H1 (cell line): ENCODE data around the gene DIPK1A. TPM values are rescaled to one million over a fixed set of nuclear protein-coding genes. Genes with fewer than 3 reads are reported as not detected.

ENCODE experiments used
- CTCF ChIA-PET: fragments of 300-600 bp; sonication (Branson Sonifier 250); formaldehyde crosslinking; loops from one replicate; lab custom pipeline; 2021; ENCODE audit not compliant: partially characterized antibody; lab: Charles Lee
- POLR2A ChIA-PET: fragments of 300-600 bp; sonication (Branson Sonifier 250); formaldehyde crosslinking; loops from one replicate; lab custom pipeline; 2021; ENCODE audit warnings: inconsistent platforms; ENCODE audit not compliant: partially characterized antibody; lab: Charles Lee
- DNase-seq, 2 experiments: peaks; one replicate each; pipeline versions ENCODE4 v3.0.0 to v3.0.0-alpha.2; 2010 to 2022; ENCODE audit warnings: low spot score in 2 of 2, low read depth in 1 of 2, mixed read lengths in 1 of 2
- FAIRE-seq: peaks from 2 replicates; lab custom pipeline; 2011; peaks lifted over from hg19 to GRCh38; lab: Jason Lieb, UNC
- H2AFZ ChIP-seq: 2 replicates; pipeline ENCODE4 v1.8.1; 2012; ENCODE audit warnings: low read length, inconsistent platforms
- H2AK5ac ChIP-seq: 2 replicates; pipeline ENCODE4 v1.6.1; 2013; ENCODE audit warnings: low read depth, low read length
- H2BK120ac ChIP-seq: replicated peaks from 2 replicates; pipeline ENCODE3; 2013; ENCODE audit warnings: low read depth, low read length, inconsistent platforms
- H2BK12ac ChIP-seq: 2 replicates; pipeline ENCODE4 v1.6.1; 2013; ENCODE audit warnings: low read depth, low read length
- H2BK15ac ChIP-seq: 2 replicates; pipeline ENCODE4 v1.6.1; 2013; ENCODE audit warnings: low read length
- H2BK20ac ChIP-seq: 2 replicates; pipeline ENCODE4 v1.6.1; 2013; ENCODE audit warnings: low read length
- H2BK5ac ChIP-seq: 2 replicates; pipeline ENCODE4 v1.6.1; 2013; ENCODE audit warnings: low read depth, low read length
- H3K14ac ChIP-seq: 2 replicates; pipeline ENCODE4 v1.6.1; 2013; ENCODE audit warnings: inconsistent platforms; ENCODE audit not compliant: insufficient read length
- H3K18ac ChIP-seq: 2 replicates; pipeline ENCODE4 v1.6.1; 2013; ENCODE audit warnings: low read length; ENCODE audit errors: extremely low read depth
- H3K23ac ChIP-seq: 2 replicates; pipeline ENCODE4 v1.6.1; 2013; ENCODE audit warnings: inconsistent platforms; ENCODE audit not compliant: insufficient read length
- H3K23me2 ChIP-seq: 2 replicates; pipeline ENCODE4 v1.6.1; 2013; ENCODE audit warnings: low read depth, low read length
- H3K27ac ChIP-seq: 2 replicates; pipeline ENCODE4 v1.6.1; 2011; ENCODE audit warnings: low read depth, low read length, inconsistent platforms
- H3K27me3 ChIP-seq, 4 experiments: replicated peaks in 1 of 4; 1 replicate in 1 of 4; 2 replicates in 3 of 4; pipeline versions ENCODE4 v1.6.1 to v1.8.1; 2011 to 2013; ENCODE audit warnings: low read length in 3 of 4, mild to moderate bottlenecking in 3 of 4, inconsistent platforms in 2 of 4, mixed read lengths in 2 of 4, moderate library complexity in 1 of 4; ENCODE audit not compliant: control insufficient read depth in 3 of 4, insufficient read depth in 3 of 4; ENCODE audit errors: extremely low read depth in 1 of 4
- H3K36me3 ChIP-seq, 4 experiments: 2 replicates each; pipeline versions ENCODE4 v1.6.1 to v1.8.1; 2011 to 2013; ENCODE audit warnings: mild to moderate bottlenecking in 4 of 4, low read length in 3 of 4, moderate library complexity in 2 of 4, control low read depth in 1 of 4, inconsistent platforms in 1 of 4; ENCODE audit not compliant: insufficient read depth in 4 of 4, control insufficient read depth in 2 of 4
- H3K4ac ChIP-seq: replicated peaks from 2 replicates; pipeline ENCODE3; 2013; ENCODE audit warnings: low read length, low read depth, mixed read lengths, inconsistent platforms; ENCODE audit not compliant: insufficient read length
- H3K4me1 ChIP-seq, 4 experiments: replicated peaks in 1 of 4; 1 replicate in 1 of 4; 2 replicates in 3 of 4; pipeline versions ENCODE4 v1.6.1 to v1.8.1; 2011 to 2013; ENCODE audit warnings: low read length in 3 of 4, inconsistent platforms in 2 of 4, mixed read lengths in 1 of 4; ENCODE audit not compliant: insufficient read depth in 4 of 4, control insufficient read depth in 3 of 4
- H3K4me2 ChIP-seq, 2 experiments: 2 replicates each; pipeline versions ENCODE4 v1.6.1 to v1.8.1; 2011 to 2013; ENCODE audit warnings: low read depth in 2 of 2, low read length in 2 of 2, control low read depth in 1 of 2, inconsistent platforms in 1 of 2, mild to moderate bottlenecking in 1 of 2; ENCODE audit not compliant: insufficient read depth in 1 of 2
- H3K4me3 ChIP-seq, 4 experiments: fragments of 200-600, 300-600 bp in 1 of 4; sonication (generic), shearing (Covaris generic), sonication (Bioruptor Twin) in 1 of 4; 2 replicates each; pipeline versions ENCODE4 v1.5.1 to v1.8.1; 2011 to 2016; ENCODE audit warnings: low read length in 4 of 4, low read depth in 3 of 4, control low read depth in 2 of 4, inconsistent platforms in 2 of 4, mild to moderate bottlenecking in 2 of 4, mixed read lengths in 1 of 4, moderate library complexity in 1 of 4; ENCODE audit not compliant: insufficient read depth in 2 of 4; ENCODE audit errors: extremely low read depth in 1 of 4
- H3K56ac ChIP-seq: replicated peaks from 2 replicates; pipeline ENCODE3; 2013; ENCODE audit warnings: low read depth, mild to moderate bottlenecking, mixed read lengths, low read length, inconsistent platforms; ENCODE audit not compliant: insufficient read length
- H3K79me1 ChIP-seq: 2 replicates; pipeline ENCODE4 v1.6.1; 2013; ENCODE audit warnings: low read depth, low read length, control low read depth
- H3K79me2 ChIP-seq, 2 experiments: 2 replicates each; pipeline versions ENCODE4 v1.6.1 to v1.8.1; 2012 to 2013; ENCODE audit warnings: low read length in 2 of 2, mild to moderate bottlenecking in 2 of 2, inconsistent platforms in 1 of 2; ENCODE audit not compliant: insufficient read depth in 2 of 2, control insufficient read depth in 1 of 2
- H3K9ac ChIP-seq, 4 experiments: replicated peaks in 1 of 4; 1 replicate in 1 of 4; 2 replicates in 3 of 4; pipeline versions ENCODE4 v1.6.1 to v1.8.1; 2011 to 2013; ENCODE audit warnings: low read depth in 3 of 4, low read length in 3 of 4, control low read depth in 2 of 4, mild to moderate bottlenecking in 2 of 4, moderate library complexity in 2 of 4, inconsistent platforms in 1 of 4; ENCODE audit errors: extremely low read depth in 1 of 4
- H3K9me3 ChIP-seq, 2 experiments: 2 replicates each; pipeline versions ENCODE4 v1.6.1 to v1.8.1; 2012 to 2013; ENCODE audit warnings: mild to moderate bottlenecking in 2 of 2, moderate library complexity in 2 of 2, control low read depth in 1 of 2, inconsistent platforms in 1 of 2, low read depth in 1 of 2, low read length in 1 of 2, mixed read lengths in 1 of 2; ENCODE audit not compliant: insufficient read depth in 2 of 2
- H4K20me1 ChIP-seq, 2 experiments: replicated peaks in 1 of 2; 2 replicates each; pipeline versions ENCODE3 to v1.8.1; 2011 to 2013; ENCODE audit warnings: inconsistent platforms in 2 of 2, low read length in 2 of 2, mild to moderate bottlenecking in 1 of 2; ENCODE audit not compliant: insufficient read depth in 2 of 2, control insufficient read depth in 1 of 2
- H4K5ac ChIP-seq: 2 replicates; pipeline ENCODE4 v1.6.1; 2013; ENCODE audit warnings: low read length, low read depth, mixed read lengths, inconsistent platforms; ENCODE audit not compliant: insufficient read length
- H4K8ac ChIP-seq: 2 replicates; pipeline ENCODE4 v1.8.0; 2013; ENCODE audit warnings: mild to moderate bottlenecking, moderate library complexity, low read length, inconsistent platforms; ENCODE audit not compliant: insufficient read depth; ENCODE audit errors: extremely low read depth
- H4K91ac ChIP-seq: replicated peaks from 2 replicates; pipeline ENCODE3; 2013; ENCODE audit warnings: low read length, mixed read lengths, inconsistent platforms; ENCODE audit not compliant: insufficient read length
- CHD1 ChIP-seq: IDR thresholded peaks from 2 replicates; pipeline ENCODE4 v1.6.1; 2012; ENCODE audit warnings: low read depth, low read length, improper control_type of control experiment
- CHD2 ChIP-seq: IDR thresholded peaks from 2 replicates; pipeline ENCODE4 v1.6.1; 2012; ENCODE audit warnings: low read length, improper control_type of control experiment
- CREB1 ChIP-seq: IDR thresholded peaks from 2 replicates; pipeline ENCODE4 v1.6.1; 2012; ENCODE audit warnings: inconsistent platforms
- CTBP2 ChIP-seq: IDR thresholded peaks from 2 replicates; pipeline ENCODE4 v1.7.0; 2011; ENCODE audit warnings: borderline replicate concordance, mild to moderate bottlenecking, moderate library complexity, mixed read lengths, low read length; ENCODE audit not compliant: insufficient read depth, insufficient read length
- E2F6 ChIP-seq: IDR thresholded peaks from 2 replicates; pipeline ENCODE4 v1.6.1; 2012; ENCODE audit warnings: inconsistent platforms
- EZH2 ChIP-seq: fragments of 200-600 bp; sonication (generic); IDR thresholded peaks from 2 replicates; pipeline ENCODE4 v1.7.1; 2012; ENCODE audit warnings: low read depth, mild to moderate bottlenecking, moderate library complexity, low read length, inconsistent platforms; ENCODE audit not compliant: severe bottlenecking
- HDAC6 ChIP-seq: IDR thresholded peaks from one replicate; pipeline ENCODE4 v1.7.1; 2012; ENCODE audit warnings: low read depth, mild to moderate bottlenecking, inconsistent platforms, low read length, moderate library complexity
- POLR2A ChIP-seq, 2 experiments: IDR thresholded peaks; 1 replicate in 1 of 2; 2 replicates in 1 of 2; pipeline ENCODE4 v1.6.1; 2011; ENCODE audit warnings: low read depth in 2 of 2, low read length in 2 of 2, mild to moderate bottlenecking in 2 of 2; ENCODE audit errors: control extremely low read depth in 1 of 2
- RBBP5 ChIP-seq: IDR thresholded peaks from 2 replicates; pipeline ENCODE4 v1.7.1; 2012; ENCODE audit warnings: low read depth, mild to moderate bottlenecking, inconsistent platforms, low read length, moderate library complexity, borderline replicate concordance
- SAP30 ChIP-seq: fragments of 300-600 bp; sonication (generic); IDR thresholded peaks from 2 replicates; pipeline ENCODE4 v1.7.1; 2012; ENCODE audit warnings: low read length, moderate library complexity, mild to moderate bottlenecking, inconsistent platforms; ENCODE audit not compliant: insufficient read depth, insufficient replicate concordance
- TAF1 ChIP-seq: IDR thresholded peaks from 2 replicates; pipeline ENCODE4 v1.6.1; 2011; ENCODE audit warnings: mild to moderate bottlenecking, low read depth, low read length
- TEAD4 ChIP-seq: IDR thresholded peaks from 2 replicates; pipeline ENCODE4 v1.6.1; 2012; ENCODE audit warnings: low read depth, low read length, inconsistent platforms, mixed read lengths
- WGBS, 2 experiments: shearing (Covaris generic) in 1 of 2; methylation state at CpG; one replicate each; pipeline versions ENCODE4 v1.1.6 to v1.1.7; 2013 to 2015; ENCODE audit warnings: low lambda C conversion rate in 2 of 2, mixed read lengths in 2 of 2, inconsistent platforms in 1 of 2, low coverage in 1 of 2, missing lambda C conversion rate in 1 of 2; ENCODE audit not compliant: insufficient replicate concordance in 2 of 2, insufficient coverage in 1 of 2, insufficient read length in 1 of 2; ENCODE audit errors: extremely low coverage in 1 of 2, missing lambda C conversion rate in 1 of 2; 5-methylcytosine and 5-hydroxymethylcytosine counted together
- polyA plus RNA-seq, 7 experiments: library from polyadenylated mRNA; depleted of rRNA in 3 of 7; stranded (reverse) in 5 of 7; unstranded in 2 of 7; fragments of >200 nt in 5 of 7; fragments of 200-250 nt in 2 of 7; gene quantifications; 1 replicate in 5 of 7; 2 replicates in 1 of 7; 4 replicates in 1 of 7; pipeline versions ENCODE4 v1.2.1 to v1.2.3, GENCODE V29; 2011 to 2013; ENCODE audit warnings: missing spikeins in 2 of 7, mixed read lengths in 2 of 7
- total RNA-seq: library from RNA; stranded (reverse); fragmentation: NEBNext Ultra II Directional; extraction: Animal tissue kit (Norgen Biotek cat#: 25700); gene quantifications from 2 replicates; pipeline ENCODE4 v1.2.1, GENCODE V29; 2021
- TF ChIP-seq, protein P1 (sequence below): IDR thresholded peaks from 2 replicates; pipeline ENCODE4 v1.6.1; 2011; ENCODE audit warnings: low read length, improper control_type of control experiment

Gene DIPK1A
- total and polyA plus RNA-seq, 2 of the 8 experiments (the other 6 are each of a cell fraction or from before 2014, with no cell fraction given), result 2.5 to 5.0 TPM

DNA sequence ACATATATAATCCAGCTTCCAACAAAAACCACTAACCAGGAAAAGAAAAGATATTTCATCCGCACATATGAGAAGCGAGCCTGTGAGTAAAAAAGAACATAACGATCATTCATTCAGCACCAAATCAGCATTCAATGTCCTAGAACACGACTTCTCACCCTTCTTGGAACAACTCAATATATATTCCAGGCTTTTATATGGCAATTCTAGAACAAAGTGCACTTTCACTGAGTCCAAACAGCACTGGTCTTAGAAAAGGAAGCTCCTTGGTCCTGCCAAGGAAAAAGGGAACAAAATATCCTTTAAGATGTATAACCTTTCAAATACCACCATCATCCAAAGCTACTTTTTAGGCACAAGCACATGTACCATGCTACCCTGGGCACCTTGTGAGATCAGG is 84.9 kb downstream of the DIPK1A start:
- Histone ChIP-seq H2AK5ac (no peak overlapping the region), H3K14ac (no peak overlapping the region), H2BK120ac (no peak overlapping the region), H3K4me3 (no peak overlapping the region), H3K79me2 (no peaks in the 10 kb centered on the region), H3K9me3 (0 out of 4 replicates have a peak, but pooled peaks cover 0 to 6% of the 10 kb centered on the region in 2 experiments), H2AFZ (no peak overlapping the region), H2BK15ac (no peak overlapping the region), H2BK12ac (no peak overlapping the region), H3K9ac (no peak overlapping the region), H3K79me1 (no peaks in the 10 kb centered on the region), H3K4me1 (no peaks in the 10 kb centered on the region; a peak in 2 of 7 replicates), H3K27ac (no peak overlapping the region), H3K4ac (no peak overlapping the region), H3K18ac (no peak overlapping the region), H2BK20ac (no peak overlapping the region), H4K20me1 (no peaks in the 10 kb centered on the region), H3K56ac (no peak overlapping the region), H4K91ac (no peak overlapping the region), H3K23me2 (no peaks in the 10 kb centered on the region), H4K8ac (no peak overlapping the region), H3K4me2 (no peak overlapping the region), H3K27me3 (no peaks in the 10 kb centered on the region), H4K5ac (no peak overlapping the region), H3K36me3 (no peaks in the 10 kb centered on the region; a peak in 1 of 8 replicates), H3K23ac (no peak overlapping the region), H2BK5ac (no peak overlapping the region)
- WGBS, 2 experiments, result 95% methylated on average over 4 of the region's 4 CpGs; no CpG with 5 or more reads in 1 of the 2 experiments
- POLR2A ChIA-PET, result interaction anchor here (1.1 to 1.4 kb wide), 2 partner anchors 84 to 124 kb away, joined by 3 read pairs; no protein-coding TSS in a partner anchor
- DNase-seq, result no peak
- CTCF ChIA-PET, result interaction anchor here (0.6 to 3.0 kb wide), 6 partner anchors 17 to 186 kb away, joined by 3 to 16 read pairs (median 3); no protein-coding TSS in a partner anchor
- no peak for FAIRE-seq
- TF ChIP-seq CHD2 (no peak), TAF1 (no peak), RBBP5 (no peak), EZH2 (no peak), CHD1 (no peak), CREB1 (no peak), HDAC6 (no peak), CTBP2 (no peak), SAP30 (no peak), E2F6 (no peak), TEAD4 (no peak), POLR2A (IDR thresholded peaks at IDR 0.05; ENCODE audit: control extremely low read depth in 1 of 2, low read depth in 2 of 2, low read length in 2 of 2) (no peak)
- TF ChIP-seq, protein P1, sequence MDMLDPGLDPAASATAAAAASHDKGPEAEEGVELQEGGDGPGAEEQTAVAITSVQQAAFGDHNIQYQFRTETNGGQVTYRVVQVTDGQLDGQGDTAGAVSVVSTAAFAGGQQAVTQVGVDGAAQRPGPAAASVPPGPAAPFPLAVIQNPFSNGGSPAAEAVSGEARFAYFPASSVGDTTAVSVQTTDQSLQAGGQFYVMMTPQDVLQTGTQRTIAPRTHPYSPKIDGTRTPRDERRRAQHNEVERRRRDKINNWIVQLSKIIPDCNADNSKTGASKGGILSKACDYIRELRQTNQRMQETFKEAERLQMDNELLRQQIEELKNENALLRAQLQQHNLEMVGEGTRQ, result no peak
